H9 (cell line): Measurements from ENCODE around the gene FBRSL1. TPM values are rescaled to one million over a fixed set of nuclear protein-coding genes. Genes with fewer than 3 reads are reported as not detected.

Source experiments
- DNase-seq: peaks from one replicate; pipeline ENCODE4 v3.0.0-alpha.2; 2017
- H2AFZ ChIP-seq: one replicate; pipeline ENCODE4 v1.6.1; 2013; ENCODE audit warnings: mild to moderate bottlenecking, low read length, control low read depth, moderate library complexity
- H2AK5ac ChIP-seq: 2 replicates; pipeline ENCODE4 v1.6.1; 2013; ENCODE audit warnings: low read length, control low read depth, mixed read lengths; ENCODE audit not compliant: insufficient read length
- H2BK120ac ChIP-seq: one replicate; pipeline ENCODE4 v1.6.1; 2013; ENCODE audit warnings: low read depth, mild to moderate bottlenecking, low read length, control low read depth, inconsistent platforms; ENCODE audit not compliant: poor library complexity, severe bottlenecking
- H2BK12ac ChIP-seq: 2 replicates; pipeline ENCODE4 v1.6.1; 2013; ENCODE audit warnings: low read length, control low read depth, mixed read lengths, low read depth; ENCODE audit not compliant: insufficient read length
- H2BK15ac ChIP-seq: 2 replicates; pipeline ENCODE4 v1.6.1; 2013; ENCODE audit warnings: low read depth, low read length, control low read depth
- H2BK20ac ChIP-seq: one replicate; pipeline ENCODE4 v1.6.1; 2013; ENCODE audit warnings: low read depth, mild to moderate bottlenecking, low read length, control low read depth, inconsistent platforms; ENCODE audit not compliant: poor library complexity, severe bottlenecking
- H2BK5ac ChIP-seq: 2 replicates; pipeline ENCODE4 v1.6.1; 2013; ENCODE audit warnings: low read length, control low read depth, mixed read lengths; ENCODE audit not compliant: insufficient read length
- H3K14ac ChIP-seq: 2 replicates; pipeline ENCODE4 v1.6.1; 2013; ENCODE audit warnings: low read length, control low read depth; ENCODE audit not compliant: insufficient read depth
- H3K18ac ChIP-seq: 2 replicates; pipeline ENCODE4 v1.6.1; 2013; ENCODE audit warnings: low read depth, mild to moderate bottlenecking, mixed read lengths, low read length, control low read depth; ENCODE audit not compliant: insufficient read length
- H3K23ac ChIP-seq: 2 replicates; pipeline ENCODE4 v1.6.1; 2013; ENCODE audit warnings: low read length, control low read depth, mixed read lengths, low read depth; ENCODE audit not compliant: insufficient read length
- H3K23me2 ChIP-seq: 2 replicates; pipeline ENCODE4 v1.6.1; 2013; ENCODE audit warnings: low read depth, mild to moderate bottlenecking, mixed read lengths, low read length, control low read depth; ENCODE audit not compliant: insufficient read length, poor library complexity, severe bottlenecking
- H3K27ac ChIP-seq: 2 replicates; pipeline ENCODE4 v1.5.1; 2013; ENCODE audit warnings: low read length, control low read depth, mixed read lengths, low read depth; ENCODE audit not compliant: insufficient read length
- H3K27me3 ChIP-seq: 2 replicates; pipeline ENCODE4 v1.6.1; 2013; ENCODE audit warnings: low read length, control low read depth, inconsistent platforms; ENCODE audit not compliant: insufficient read depth
- H3K4ac ChIP-seq: 2 replicates; pipeline ENCODE4 v1.6.1; 2013; ENCODE audit warnings: low read depth, mild to moderate bottlenecking, control low read depth, inconsistent platforms, low read length, moderate library complexity
- H3K4me1 ChIP-seq: 2 replicates; pipeline ENCODE4 v1.6.1; 2013; ENCODE audit warnings: low read length, control low read depth, inconsistent platforms; ENCODE audit not compliant: insufficient read depth
- H3K4me2 ChIP-seq: 2 replicates; pipeline ENCODE4 v1.6.1; 2013; ENCODE audit warnings: low read length, control low read depth, mixed read lengths; ENCODE audit not compliant: insufficient read length, insufficient read depth
- H3K56ac ChIP-seq: 2 replicates; pipeline ENCODE4 v1.6.1; 2013; ENCODE audit warnings: low read depth, mild to moderate bottlenecking, mixed read lengths, low read length, control low read depth; ENCODE audit not compliant: insufficient read length
- H3K79me1 ChIP-seq: 2 replicates; pipeline ENCODE4 v1.6.1; 2013; ENCODE audit warnings: low read depth, mild to moderate bottlenecking, moderate library complexity, low read length, control low read depth, inconsistent platforms; ENCODE audit not compliant: insufficient read depth, poor library complexity, severe bottlenecking
- H3K79me2 ChIP-seq: 2 replicates; pipeline ENCODE4 v1.6.1; 2013; ENCODE audit warnings: low read length, control low read depth, inconsistent platforms; ENCODE audit not compliant: insufficient read depth
- H3K9ac ChIP-seq: 2 replicates; pipeline ENCODE4 v1.6.1; 2013; ENCODE audit warnings: low read length, control low read depth, mixed read lengths; ENCODE audit not compliant: insufficient read length; ENCODE audit errors: extremely low read depth
- H3K9me3 ChIP-seq: one replicate; pipeline ENCODE4 v1.6.1; 2013; ENCODE audit warnings: low read depth, low read length, inconsistent platforms; ENCODE audit not compliant: control insufficient read depth
- H3T11ph ChIP-seq: one replicate; pipeline ENCODE4 v1.6.1; 2013; ENCODE audit warnings: mild to moderate bottlenecking, low read length, control low read depth, inconsistent platforms
- H4K20me1 ChIP-seq: one replicate; pipeline ENCODE4 v1.6.1; 2013; ENCODE audit not compliant: control insufficient read depth, insufficient read length, insufficient read depth
- H4K5ac ChIP-seq: 2 replicates; pipeline ENCODE4 v1.6.1; 2013; ENCODE audit warnings: low read depth, mild to moderate bottlenecking, mixed read lengths, low read length, control low read depth; ENCODE audit not compliant: insufficient read length
- H4K8ac ChIP-seq: replicated peaks from 2 replicates; pipeline ENCODE4 v1.6.1; 2013; ENCODE audit warnings: low read length, control low read depth, mixed read lengths, low read depth; ENCODE audit not compliant: insufficient read length
- H4K91ac ChIP-seq: 2 replicates; pipeline ENCODE4 v1.6.1; 2013; ENCODE audit warnings: low read depth, mild to moderate bottlenecking, moderate library complexity, mixed read lengths, low read length, control low read depth; ENCODE audit not compliant: insufficient read length
- H3K27ac Mint-ChIP-seq, 3 experiments: 2 replicates in 2 of 3; 3 replicates in 1 of 3; pipeline ENCODE4 v1.8.0; 2020 to 2021; ENCODE audit warnings: mixed read lengths in 3 of 3, mild to moderate bottlenecking in 1 of 3, moderate library complexity in 1 of 3
- H3K27me3 Mint-ChIP-seq: 2 replicates; pipeline ENCODE4 v1.8.0; 2021; ENCODE audit warnings: low read depth, mild to moderate bottlenecking, moderate library complexity, mixed read lengths
- H3K36me3 Mint-ChIP-seq, 3 experiments: 2 replicates in 2 of 3; 3 replicates in 1 of 3; pipeline ENCODE4 v1.8.0; 2020 to 2021; ENCODE audit warnings: low read depth in 3 of 3, mixed read lengths in 3 of 3; ENCODE audit not compliant: insufficient read depth in 1 of 3
- H3K4me1 Mint-ChIP-seq, 2 experiments: 2 replicates each; pipeline ENCODE4 v1.8.0; 2020; ENCODE audit warnings: mixed read lengths in 2 of 2
- H3K4me3 Mint-ChIP-seq, 2 experiments: 2 replicates in 1 of 2; 3 replicates in 1 of 2; pipeline ENCODE4 v1.8.0; 2020 to 2021; ENCODE audit warnings: mild to moderate bottlenecking in 2 of 2, mixed read lengths in 2 of 2, moderate library complexity in 1 of 2
- H3K9me3 Mint-ChIP-seq, 2 experiments: 2 replicates in 1 of 2; 3 replicates in 1 of 2; pipeline ENCODE4 v1.8.0; 2020; ENCODE audit warnings: mild to moderate bottlenecking in 2 of 2, mixed read lengths in 2 of 2, moderate library complexity in 1 of 2
- WGBS: extraction: QIAGEN DNeasy Blood & Tissue Kit; methylation state at CpG from one replicate; pipeline ENCODE4 v1.1.7; 2013; ENCODE audit warnings: missing lambda C conversion rate, low lambda C conversion rate, mixed read lengths; ENCODE audit not compliant: insufficient read length; ENCODE audit errors: extremely low coverage; 5-methylcytosine and 5-hydroxymethylcytosine counted together
- total RNA-seq: library from RNA; stranded (reverse); gene quantifications from 2 replicates; pipeline ENCODE4 v1.2.1, GENCODE V29; 2021
- TF ChIP-seq, protein P1 (sequence below): fragments of 200-600 bp; sonication (generic); conservative IDR thresholded peaks from 3 replicates; pipeline ENCODE4 v1.8.0; 2021; ENCODE audit warnings: antibody characterized with exemption, mild to moderate bottlenecking

Gene FBRSL1
- total RNA-seq, 1 experiment from 2014 or later, result 90.8 TPM

DNA sequence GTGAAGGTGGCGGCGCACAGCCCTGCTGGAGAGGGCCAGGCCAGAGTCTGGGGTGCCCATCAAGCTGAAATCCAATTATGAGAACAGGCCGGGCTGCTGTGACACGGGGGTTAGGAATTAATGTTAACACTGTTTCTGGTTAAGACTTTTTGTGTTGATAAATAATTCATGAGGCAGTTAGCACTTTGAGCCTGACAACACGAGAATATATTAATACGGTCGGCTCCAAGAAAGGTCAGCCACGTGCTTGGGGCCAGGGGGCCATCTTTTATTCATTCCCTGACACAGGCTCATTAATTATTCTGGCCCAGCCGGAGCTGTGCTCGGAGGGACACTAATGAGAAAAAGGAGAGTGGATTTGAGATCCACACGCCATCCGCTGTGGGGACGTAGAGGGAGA is 45.1 kb downstream of the FBRSL1 start:
- H3K79me1 ChIP-seq, result no peaks in the 10 kb centered on the region
- peaks cover 30 to 52% (median 36%) of the 10 kb centered on the region in 3 experiments for H3K36me3 Mint-ChIP-seq
- H2BK20ac ChIP-seq, result no peak overlapping the region
- H3K9me3 ChIP-seq, result peaks cover 56% of the 10 kb centered on the region
- peak overlapping the region in 1 of 2 experiments; percentile 4; a peak in 2 of 5 replicates for H3K4me3 Mint-ChIP-seq
- TF ChIP-seq, protein P1, sequence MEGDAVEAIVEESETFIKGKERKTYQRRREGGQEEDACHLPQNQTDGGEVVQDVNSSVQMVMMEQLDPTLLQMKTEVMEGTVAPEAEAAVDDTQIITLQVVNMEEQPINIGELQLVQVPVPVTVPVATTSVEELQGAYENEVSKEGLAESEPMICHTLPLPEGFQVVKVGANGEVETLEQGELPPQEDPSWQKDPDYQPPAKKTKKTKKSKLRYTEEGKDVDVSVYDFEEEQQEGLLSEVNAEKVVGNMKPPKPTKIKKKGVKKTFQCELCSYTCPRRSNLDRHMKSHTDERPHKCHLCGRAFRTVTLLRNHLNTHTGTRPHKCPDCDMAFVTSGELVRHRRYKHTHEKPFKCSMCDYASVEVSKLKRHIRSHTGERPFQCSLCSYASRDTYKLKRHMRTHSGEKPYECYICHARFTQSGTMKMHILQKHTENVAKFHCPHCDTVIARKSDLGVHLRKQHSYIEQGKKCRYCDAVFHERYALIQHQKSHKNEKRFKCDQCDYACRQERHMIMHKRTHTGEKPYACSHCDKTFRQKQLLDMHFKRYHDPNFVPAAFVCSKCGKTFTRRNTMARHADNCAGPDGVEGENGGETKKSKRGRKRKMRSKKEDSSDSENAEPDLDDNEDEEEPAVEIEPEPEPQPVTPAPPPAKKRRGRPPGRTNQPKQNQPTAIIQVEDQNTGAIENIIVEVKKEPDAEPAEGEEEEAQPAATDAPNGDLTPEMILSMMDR, result no peak
- H2AK5ac ChIP-seq, result no peak overlapping the region
- peaks cover 80% of the 10 kb centered on the region for H3K27me3 Mint-ChIP-seq
- no peaks in the 10 kb centered on the region for H4K20me1 ChIP-seq
- H2BK12ac ChIP-seq, result no peak overlapping the region
- H4K91ac ChIP-seq, result no peak overlapping the region
- no peak overlapping the region for H3K9ac ChIP-seq
- H3K4me2 ChIP-seq, result no peak overlapping the region
- no peak overlapping the region for H3K27ac Mint-ChIP-seq
- H3K4me1 ChIP-seq, result no peaks in the 10 kb centered on the region
- H2AFZ ChIP-seq, result no peak overlapping the region
- no peak overlapping the region for H3K4ac ChIP-seq
- H3K23ac ChIP-seq, result no peak overlapping the region
- H2BK15ac ChIP-seq, result no peak overlapping the region
- H3K23me2 ChIP-seq, result no peaks in the 10 kb centered on the region
- H2BK120ac ChIP-seq, result no peak overlapping the region
- no peak overlapping the region for H2BK5ac ChIP-seq
- H4K5ac ChIP-seq, result no peak overlapping the region
- no peak overlapping the region for H3T11ph ChIP-seq
- no peak overlapping the region for H3K27ac ChIP-seq
- no peaks in the 10 kb centered on the region for H3K79me2 ChIP-seq
- no peak overlapping the region for H3K18ac ChIP-seq
- no peak overlapping the region for H4K8ac ChIP-seq
- H3K14ac ChIP-seq, result no peak overlapping the region
- H3K27me3 ChIP-seq, result peaks cover 13% of the 10 kb centered on the region; the same call in 1 of the 2 replicates
- H3K4me1 Mint-ChIP-seq, result no peaks in the 10 kb centered on the region
- DNase-seq, result no peak
- H3K9me3 Mint-ChIP-seq, result peaks cover 62 to 67% of the 10 kb centered on the region in 2 experiments
- no peak overlapping the region for H3K56ac ChIP-seq
- WGBS, result no CpG with 5 or more reads among the region's 13 CpGs
